B cell (primary cell): ENCODE results near the gene KSR1. TPM values are rescaled to one million over a fixed set of nuclear protein-coding genes. Genes with fewer than 3 reads are reported as not detected.

Source experiments
- ATAC-seq: fragments of 200-7000 bp; cut with Tn5 transposase; one replicate; pipeline ENCODE4 v1.10.0; 2021; ENCODE audit warnings: low read depth, mild to moderate bottlenecking, moderate number of reproducible peaks, moderate library complexity
- CTCF ChIA-PET: fragments of 350-600 bp; sonication (Branson Sonifier 250); formaldehyde crosslinking; loops from one replicate; lab custom pipeline; 2021; ENCODE audit warnings: antibody characterized with exemption, inconsistent platforms; lab: Charles Lee
- POLR2A ChIA-PET: fragments of 350-600 bp; sonication (Branson Sonifier 250); formaldehyde crosslinking; loops from one replicate; lab custom pipeline; 2021; ENCODE audit warnings: antibody characterized with exemption; lab: Charles Lee
- DNase-seq: peaks from one replicate; pipeline ENCODE4 v3.0.0; 2013
- H2AFZ ChIP-seq: 2 replicates; pipeline ENCODE4 v1.6.1; 2012; ENCODE audit warnings: mild to moderate bottlenecking, low read depth, low read length; ENCODE audit not compliant: insufficient read depth, poor library complexity, severe bottlenecking
- H3K27ac ChIP-seq, 2 donors: 1 replicate in 1 of 2; 2 replicates in 1 of 2; pipeline ENCODE4 v1.5.1; 2012 to 2013; ENCODE audit warnings: low read length in 2 of 2, mild to moderate bottlenecking in 2 of 2, moderate library complexity in 1 of 2
- H3K27me3 ChIP-seq, 4 experiments: fragments of 200-600 bp in 1 of 4; sonication (generic) in 1 of 4; replicated peaks in 1 of 4; 1 replicate in 2 of 4; 2 replicates in 2 of 4; pipeline versions ENCODE4 v1.6.1 to v1.7.0; 2013 to 2016; ENCODE audit warnings: low read length in 3 of 4, mild to moderate bottlenecking in 2 of 4, mixed read lengths in 1 of 4, moderate library complexity in 1 of 4; ENCODE audit not compliant: insufficient read depth in 4 of 4, control insufficient read depth in 3 of 4; ENCODE audit errors: control extremely low read depth in 1 of 4
- H3K36me3 ChIP-seq, 2 experiments: replicated peaks in 1 of 2; 1 replicate in 1 of 2; 2 replicates in 1 of 2; pipeline versions ENCODE4 v1.6.1 to v1.7.1; 2013; ENCODE audit warnings: low read length in 1 of 2; ENCODE audit not compliant: insufficient read depth in 2 of 2, control insufficient read depth in 1 of 2; ENCODE audit errors: control extremely low read depth in 1 of 2, extremely low read depth in 1 of 2
- H3K4me1 ChIP-seq, 2 donors: fragments of 200-600 bp in 1 of 2; sonication (generic) in 1 of 2; 1 replicate in 1 of 2; 2 replicates in 1 of 2; pipeline versions ENCODE4 v1.5.1 to v1.6.1; 2013 to 2017; ENCODE audit warnings: low read length in 2 of 2; ENCODE audit not compliant: control insufficient read depth in 2 of 2, insufficient read depth in 2 of 2
- H3K4me2 ChIP-seq: replicated peaks from 2 replicates; pipeline ENCODE3; 2012; ENCODE audit warnings: mild to moderate bottlenecking, low read depth, low read length; ENCODE audit not compliant: poor library complexity, severe bottlenecking
- H3K4me3 ChIP-seq, 5 experiments: fragments of 200-600 bp in 1 of 5; sonication (generic) in 1 of 5; 1 replicate in 3 of 5; 2 replicates in 2 of 5; pipeline versions ENCODE4 v1.5.1 to v1.7.0; 2011 to 2016; ENCODE audit warnings: low read length in 4 of 5, mild to moderate bottlenecking in 4 of 5, low read depth in 2 of 5, control low read depth in 1 of 5, moderate library complexity in 1 of 5; ENCODE audit not compliant: insufficient read depth in 1 of 5; ENCODE audit errors: control extremely low read depth in 1 of 5, extremely low read depth in 1 of 5
- H3K79me2 ChIP-seq: fragments of 200-600 bp; sonication (generic); one replicate; pipeline ENCODE4 v1.6.0; 2016; ENCODE audit warnings: low read length; ENCODE audit not compliant: control insufficient read depth, insufficient read depth
- H3K9ac ChIP-seq: fragments of 200-600 bp; sonication (generic); 2 replicates; pipeline ENCODE4 v1.6.1; 2017; ENCODE audit warnings: mild to moderate bottlenecking, low read length, moderate library complexity
- H3K9me3 ChIP-seq, 3 donors: one replicate each; pipeline versions ENCODE4 v1.6.1 to v1.7.1; 2013; ENCODE audit warnings: low read length in 2 of 3; ENCODE audit not compliant: control insufficient read depth in 2 of 3, insufficient read depth in 1 of 3; ENCODE audit errors: control extremely low read depth in 1 of 3
- H4K20me1 ChIP-seq: 2 replicates; pipeline ENCODE4 v1.6.0; 2012; ENCODE audit warnings: mild to moderate bottlenecking, low read length; ENCODE audit not compliant: insufficient read depth, control insufficient read depth, poor library complexity, severe bottlenecking
- H3K27ac Mint-ChIP-seq: one replicate; pipeline ENCODE4 v1.8.0; 2021; ENCODE audit warnings: mixed read lengths
- H3K27me3 Mint-ChIP-seq: one replicate; pipeline ENCODE4 v1.8.0; 2021; ENCODE audit warnings: mixed read lengths
- H3K4me1 Mint-ChIP-seq: one replicate; pipeline ENCODE4 v1.8.0; 2021; ENCODE audit warnings: mixed read lengths
- H3K4me3 Mint-ChIP-seq: one replicate; pipeline ENCODE4 v1.8.0; 2021; ENCODE audit warnings: mixed read lengths
- H3K9me3 Mint-ChIP-seq: one replicate; pipeline ENCODE4 v1.8.0; 2022; ENCODE audit warnings: mixed read lengths; ENCODE audit not compliant: insufficient read depth
- EZH2 ChIP-seq: IDR thresholded peaks from 2 replicates; pipeline ENCODE4 v1.6.1; 2012; ENCODE audit warnings: borderline replicate concordance, low read depth, mild to moderate bottlenecking, moderate library complexity, low read length; ENCODE audit not compliant: insufficient read depth, poor library complexity, severe bottlenecking
- WGBS: methylation state at CpG from one replicate; pipeline ENCODE4 v1.1.5; 2013; ENCODE audit warnings: missing lambda C conversion rate; ENCODE audit not compliant: insufficient coverage; 5-methylcytosine and 5-hydroxymethylcytosine counted together
- intact Hi-C: fragments of 100-400 bp; cut with micrococcal nuclease; formaldehyde crosslinking; loops from one replicate; pipeline ENCODE4 v1.10.0; 2022
- polyA plus RNA-seq: library from polyadenylated mRNA; depleted of rRNA; stranded (reverse); fragments of >200 nt; gene quantifications from 2 replicates; pipeline ENCODE4 v1.2.3, GENCODE V29; 2012
- total RNA-seq, 2 donors: library from RNA; stranded (reverse); fragments of 120-200 nt in 1 of 2; gene quantifications; 1 replicate in 1 of 2; 2 replicates in 1 of 2; pipeline versions ENCODE4 v1.2.3 to v1.2.4, GENCODE V29; 2013 to 2022
- TF ChIP-seq, protein P1 (sequence below): fragments of 200-600 bp; IDR thresholded peaks from one replicate; pipeline ENCODE4 v1.8.0; 2022; ENCODE audit warnings: antibody characterized with exemption, mild to moderate bottlenecking

The KSR1 gene
- total and polyA plus RNA-seq, 2 donors (not counting 1 experiment from before 2014, with no cell fraction given), result 27.5 to 85.6 TPM

DNA sequence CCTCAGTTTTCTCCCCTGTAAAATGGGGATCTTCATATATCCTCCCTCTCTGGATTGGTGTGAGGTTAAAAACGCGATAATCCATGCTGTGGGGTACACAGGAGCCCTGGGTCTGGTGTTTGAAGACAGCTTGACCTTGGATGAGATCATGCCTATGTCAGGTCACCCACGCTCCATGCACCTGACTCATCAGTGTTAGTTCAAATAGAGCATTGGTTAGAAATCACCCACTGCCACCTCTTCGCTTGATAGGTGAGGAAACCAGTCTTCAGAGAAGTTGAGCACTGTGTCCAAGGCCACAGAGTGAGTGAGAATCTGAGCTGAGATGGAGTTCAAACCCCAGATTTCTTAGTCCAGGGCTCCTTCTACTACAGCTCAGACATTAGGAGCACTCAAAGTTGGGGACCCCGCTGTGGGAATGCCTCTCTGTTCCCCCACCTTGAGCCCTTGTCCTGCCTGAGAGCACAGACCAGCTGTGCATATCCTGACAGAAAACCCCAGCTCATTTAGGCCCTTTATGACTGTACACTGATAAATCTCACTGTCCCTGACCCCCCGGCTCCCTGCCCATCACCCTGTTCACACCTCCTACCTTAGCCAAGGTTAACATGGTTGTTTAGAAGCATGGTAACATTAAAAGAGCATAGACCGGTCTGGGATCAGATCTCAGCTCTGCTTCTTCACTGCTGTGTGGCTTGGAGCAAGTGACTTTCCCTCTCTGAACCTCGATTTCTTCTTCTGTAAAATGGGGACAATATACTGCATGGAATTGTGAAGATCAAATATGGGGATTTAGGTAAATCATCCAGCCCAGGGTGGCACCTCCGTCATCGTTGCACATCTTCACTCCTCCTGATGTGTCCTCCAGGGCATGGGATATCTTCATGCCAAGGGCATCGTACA is 152.3 kb downstream of the KSR1 start:
- Mint-ChIP-seq H3K27ac (no peak overlapping the region), H3K4me3 (no peak overlapping the region), H3K9me3 (no peaks in the 10 kb centered on the region), H3K4me1 (no peaks in the 10 kb centered on the region), H3K27me3 (no peaks in the 10 kb centered on the region)
- no peaks in the 10 kb centered on the region for H3K4me1 ChIP-seq
- intact Hi-C loops, result no loop called here
- TF ChIP-seq, protein P1, sequence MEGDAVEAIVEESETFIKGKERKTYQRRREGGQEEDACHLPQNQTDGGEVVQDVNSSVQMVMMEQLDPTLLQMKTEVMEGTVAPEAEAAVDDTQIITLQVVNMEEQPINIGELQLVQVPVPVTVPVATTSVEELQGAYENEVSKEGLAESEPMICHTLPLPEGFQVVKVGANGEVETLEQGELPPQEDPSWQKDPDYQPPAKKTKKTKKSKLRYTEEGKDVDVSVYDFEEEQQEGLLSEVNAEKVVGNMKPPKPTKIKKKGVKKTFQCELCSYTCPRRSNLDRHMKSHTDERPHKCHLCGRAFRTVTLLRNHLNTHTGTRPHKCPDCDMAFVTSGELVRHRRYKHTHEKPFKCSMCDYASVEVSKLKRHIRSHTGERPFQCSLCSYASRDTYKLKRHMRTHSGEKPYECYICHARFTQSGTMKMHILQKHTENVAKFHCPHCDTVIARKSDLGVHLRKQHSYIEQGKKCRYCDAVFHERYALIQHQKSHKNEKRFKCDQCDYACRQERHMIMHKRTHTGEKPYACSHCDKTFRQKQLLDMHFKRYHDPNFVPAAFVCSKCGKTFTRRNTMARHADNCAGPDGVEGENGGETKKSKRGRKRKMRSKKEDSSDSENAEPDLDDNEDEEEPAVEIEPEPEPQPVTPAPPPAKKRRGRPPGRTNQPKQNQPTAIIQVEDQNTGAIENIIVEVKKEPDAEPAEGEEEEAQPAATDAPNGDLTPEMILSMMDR, result no peak
- no peak for TF ChIP-seq EZH2
- peaks cover 1 to 20% of the 10 kb centered on the region in 2 experiments for H3K36me3 ChIP-seq
- no peak overlapping the region for H3K4me3 ChIP-seq
- no peaks in the 10 kb centered on the region for H3K79me2 ChIP-seq
- no peak overlapping the region for H3K27ac ChIP-seq
- ChIA-PET CTCF (interaction anchor here (0.7 to 14.9 kb wide), 6 partner anchors 7 to 372 kb away, joined by 3 to 395 read pairs (median 5); no protein-coding TSS in a partner anchor), POLR2A (no interaction called here)
- DNase-seq (no peak), ATAC-seq (no peak)
- no peak overlapping the region for H3K9ac ChIP-seq
- H2AFZ ChIP-seq, result no peak overlapping the region
- H3K9me3 ChIP-seq, result no peaks in the 10 kb centered on the region
- no peak overlapping the region for H3K4me2 ChIP-seq
- no peaks in the 10 kb centered on the region for H3K27me3 ChIP-seq
- peaks cover under 1% of the 10 kb centered on the region for H4K20me1 ChIP-seq
- WGBS, result 100% methylated on average over 5 of the region's 11 CpGs
